PC-9 (cell line): ENCODE measurements around the gene TMEM217. TPM values are rescaled to one million over a fixed set of nuclear protein-coding genes. Genes with fewer than 3 reads are reported as not detected.
A peak's percentile ranks its signal among the peaks of the same experiment; 100 is the strongest.

Source experiments
- BruUV-seq: library from RNA; stranded (reverse); fragments of 400-500 nt; replicated peaks from 2 replicates; lab custom pipeline; 2021; lab: Mats Ljungman, UMichigan
- CTCF ChIA-PET: fragments of 300-600 bp; sonication (Branson Sonifier 250); formaldehyde crosslinking; loops from one replicate; lab custom pipeline; 2022; ENCODE audit warnings: antibody characterized with exemption; lab: Charles Lee
- POLR2A ChIA-PET: fragments of 300-600 bp; sonication (Branson Sonifier 250); formaldehyde crosslinking; loops from one replicate; lab custom pipeline; 2022; ENCODE audit warnings: antibody characterized with exemption; ENCODE audit not compliant: unreplicated experiment; lab: Charles Lee
- DNase-seq, 2 experiments: peaks; one replicate each; pipeline versions ENCODE4 v3.0.0 to v3.0.0-alpha.2; 2015 to 2022; ENCODE audit warnings: mixed read lengths in 1 of 2
- H2AFZ ChIP-seq: fragments of 200-600 bp; sonication (generic); 2 replicates; pipeline ENCODE4 v1.8.1; 2017; ENCODE audit warnings: antibody characterized with exemption
- H3F3A ChIP-seq: fragments of 200-600 bp; sonication (generic); 2 replicates; pipeline ENCODE4 v1.8.1; 2017; ENCODE audit warnings: antibody characterized with exemption, mild to moderate bottlenecking, low read depth; ENCODE audit not compliant: insufficient read depth
- H3K27ac ChIP-seq: fragments of 200-600 bp; sonication (generic); 2 replicates; pipeline ENCODE4 v1.6.1; 2016; ENCODE audit warnings: mixed run types
- H3K27me3 ChIP-seq: fragments of 200-600 bp; sonication (generic); 2 replicates; pipeline ENCODE4 v1.6.1; 2016; ENCODE audit warnings: low read depth, mixed run types; ENCODE audit not compliant: insufficient read depth
- H3K36me3 ChIP-seq: fragments of 200-600 bp; sonication (generic); 2 replicates; pipeline ENCODE4 v1.6.1; 2016; ENCODE audit warnings: low read depth, mixed run types
- H3K4me1 ChIP-seq: fragments of 200-600 bp; sonication (generic); replicated peaks from 2 replicates; pipeline ENCODE4 v1.6.1; 2016; ENCODE audit warnings: mixed run types; ENCODE audit not compliant: insufficient read depth
- H3K4me2 ChIP-seq: fragments of 200-600 bp; sonication (generic); 2 replicates; pipeline ENCODE4 v1.6.1; 2017; ENCODE audit warnings: mixed run types
- H3K4me3 ChIP-seq: fragments of 200-600 bp; sonication (generic); 2 replicates; pipeline ENCODE4 v1.6.1; 2016; ENCODE audit warnings: mixed run types
- H3K79me2 ChIP-seq: fragments of 200-600 bp; sonication (generic); 2 replicates; pipeline ENCODE4 v1.6.1; 2017; ENCODE audit warnings: low read depth, mixed run types
- H3K9me2 ChIP-seq: fragments of 200-600 bp; sonication (generic); 2 replicates; pipeline ENCODE4 v1.8.1; 2017; ENCODE audit warnings: mild to moderate bottlenecking; ENCODE audit not compliant: insufficient read depth
- H3K9me3 ChIP-seq: fragments of 200-600 bp; sonication (generic); 2 replicates; pipeline ENCODE4 v1.8.1; 2016; ENCODE audit warnings: low read depth; ENCODE audit not compliant: insufficient read depth
- H4K20me1 ChIP-seq: fragments of 200-600 bp; sonication (generic); 2 replicates; pipeline ENCODE4 v1.8.1; 2017; ENCODE audit not compliant: insufficient read depth
- CTCF ChIP-seq: fragments of 200-600 bp; sonication (generic); conservative IDR thresholded peaks from 2 replicates; pipeline ENCODE4 v1.6.1; 2017; ENCODE audit warnings: mixed run types, antibody characterized with exemption, mild to moderate bottlenecking, moderate library complexity
- EZH2 ChIP-seq: fragments of 200-600 bp; sonication (generic); IDR thresholded peaks from 2 replicates; pipeline ENCODE4 v1.8.0; 2017; ENCODE audit warnings: antibody characterized with exemption, low read depth
- intact Hi-C: fragments of 100-400 bp; cut with micrococcal nuclease; formaldehyde crosslinking; loops from one replicate; pipeline ENCODE4 v1.10.0; 2022; ENCODE audit not compliant: unreplicated experiment
- total RNA-seq: library from RNA; stranded (reverse); gene quantifications from 2 replicates; pipeline ENCODE4 v1.2.3, GENCODE V29; 2021

Gene TMEM217
- total RNA-seq, 1 experiment from 2014 or later = 4.9 TPM

GRCh38 chr6:37260444-37260843, 2.5 kb upstream of the TMEM217 start:
- intact Hi-C loops = no loop called here
- H3K4me3 ChIP-seq = no peak overlapping the region

GRCh38 chr6:37260040-37260439, 2.1 kb upstream of the TMEM217 start:
- H3K9me3 ChIP-seq = no peaks in the 10 kb centered on the region
- H3K79me2 ChIP-seq = peaks cover 68% of the 10 kb centered on the region
- intact Hi-C loops = no loop called here
- no TSS peak for BruUV-seq
- no peaks in the 10 kb centered on the region for H3K36me3 ChIP-seq
- peaks cover 25% of the 10 kb centered on the region; the same call in 1 of the 2 replicates for H3K4me1 ChIP-seq
- POLR2A ChIA-PET = no interaction called here
- H3F3A ChIP-seq = peaks cover 13% of the 10 kb centered on the region; the same call in 1 of the 2 replicates
- no peak overlapping the region for H2AFZ ChIP-seq
- no peak overlapping the region for H3K4me3 ChIP-seq
- H3K27ac ChIP-seq = no peak overlapping the region
- no peak for DNase-seq
- H3K9me2 ChIP-seq = no peaks in the 10 kb centered on the region
- TF ChIP-seq CTCF (no peak), EZH2 (no peak)
- CTCF ChIA-PET = no interaction called here
- no peaks in the 10 kb centered on the region for H4K20me1 ChIP-seq
- H3K27me3 ChIP-seq = no peaks in the 10 kb centered on the region
- H3K4me2 ChIP-seq = peak overlapping the region; percentile 100

More at GRCh38 chr6:37260444-37260843, 2.5 kb upstream of the TMEM217 start:
- Histone ChIP-seq H2AFZ (no peak overlapping the region), H3F3A (peaks cover 13% of the 10 kb centered on the region; the same call in 1 of the 2 replicates), H3K9me2 (no peaks in the 10 kb centered on the region), H3K4me1 (peaks cover 25% of the 10 kb centered on the region; the same call in 1 of the 2 replicates), H3K9me3 (no peaks in the 10 kb centered on the region), H3K36me3 (no peaks in the 10 kb centered on the region), H3K27me3 (no peaks in the 10 kb centered on the region), H3K79me2 (peaks cover 70% of the 10 kb centered on the region), H4K20me1 (no peaks in the 10 kb centered on the region), H3K4me2 (no peak overlapping the region), H3K27ac (no peak overlapping the region)
- ChIA-PET CTCF (no interaction called here), POLR2A (no interaction called here)
- DNase-seq = no peak
- no TSS peak for BruUV-seq
- TF ChIP-seq CTCF = no peak
- no peak for TF ChIP-seq EZH2

- CTCF ChIA-PET = no interaction called here
- intact Hi-C loops = no loop called here
- POLR2A ChIA-PET = no interaction called here
Observed at GRCh38 chr6:37259191-37259590, 1.2 kb upstream of the TMEM217 start.

More at GRCh38 chr6:37259191-37259590, 1.2 kb upstream of the TMEM217 start:
- Histone ChIP-seq H3K4me3 (peak overlapping the region; percentile 95; the same call in 1 of the 2 replicates), H3K4me2 (peak overlapping the region; percentile 100), H3K27me3 (no peaks in the 10 kb centered on the region), H3F3A (peaks cover 13% of the 10 kb centered on the region; the same call in 1 of the 2 replicates), H3K79me2 (peaks cover 59% of the 10 kb centered on the region), H3K9me2 (no peaks in the 10 kb centered on the region), H3K4me1 (peaks cover 25% of the 10 kb centered on the region; the same call in 1 of the 2 replicates), H4K20me1 (no peaks in the 10 kb centered on the region), H3K9me3 (no peaks in the 10 kb centered on the region), H2AFZ (no peak overlapping the region), H3K36me3 (no peaks in the 10 kb centered on the region), H3K27ac (no peak overlapping the region)
- TF ChIP-seq EZH2 = no peak
- no peak for TF ChIP-seq CTCF
- DNase-seq = no peak
- no TSS peak for BruUV-seq
